ENCODE results near the gene TMEM270.
"Not testable (repeated sequence)": the region's sequence is repeated elsewhere in the genome, so short reads cannot be mapped to it uniquely, and the experiment has no call there.

Gene TMEM270, protein sequence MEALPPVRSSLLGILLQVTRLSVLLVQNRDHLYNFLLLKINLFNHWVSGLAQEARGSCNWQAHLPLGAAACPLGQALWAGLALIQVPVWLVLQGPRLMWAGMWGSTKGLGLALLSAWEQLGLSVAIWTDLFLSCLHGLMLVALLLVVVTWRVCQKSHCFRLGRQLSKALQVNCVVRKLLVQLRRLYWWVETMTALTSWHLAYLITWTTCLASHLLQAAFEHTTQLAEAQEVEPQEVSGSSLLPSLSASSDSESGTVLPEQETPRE

GRCh38 chr7:73860859-73861258 is at the start of gene TMEM270:
TMEM270 (plus strand) TSS chr7:73861159; CDS start chr7:73861195, 36 bp downstream.
- H3K27ac Mint-ChIP-seq = no peak within 1 kb of the TSS
- DNase-seq (ENCODE audit: low spot score in 2 of 2) = no peak
- H3K9me3 Mint-ChIP-seq = no peaks in the 10 kb centered on the region
- no peak within 1 kb of the TSS for H3K4me3 Mint-ChIP-seq
- H3K27me3 Mint-ChIP-seq = peaks cover 7% of the 10 kb centered on the region
- no peak for ATAC-seq (ENCODE audit: low read depth)
- no peaks in the 10 kb centered on the region for H3K4me1 Mint-ChIP-seq
- no peaks in the 10 kb centered on the region for H3K36me3 Mint-ChIP-seq

DNA sequence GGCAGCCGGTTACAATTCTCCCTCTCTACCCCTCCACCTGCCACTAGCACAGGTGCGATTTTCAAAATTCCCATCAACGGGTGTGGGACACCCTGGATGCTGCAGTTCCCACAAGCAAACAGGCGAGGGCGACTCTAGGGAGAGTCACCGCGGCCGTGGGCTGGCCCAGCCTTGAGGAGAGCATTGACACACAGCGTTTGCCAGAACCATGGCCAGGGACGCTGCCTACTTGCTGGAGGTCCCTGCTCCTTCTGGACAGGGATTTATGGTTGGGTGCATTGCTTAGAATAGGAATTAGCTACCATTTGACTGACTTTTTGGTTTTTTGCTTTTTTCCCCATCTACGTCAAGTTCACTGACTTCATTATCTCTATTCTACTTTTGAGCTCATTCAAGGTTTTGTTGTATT is 49.2 kb upstream of the TMEM270 start:
- H3K9me3 Mint-ChIP-seq = peaks cover 5% of the 10 kb centered on the region
- H3K4me1 Mint-ChIP-seq = no peaks in the 10 kb centered on the region
- peaks cover 11% of the 10 kb centered on the region for H3K27me3 Mint-ChIP-seq
- H3K36me3 Mint-ChIP-seq = no peaks in the 10 kb centered on the region
- ATAC-seq (ENCODE audit: low read depth) (peak; percentile 60), DNase-seq (ENCODE audit: low spot score in 2 of 2) (no peak)
- H3K27ac Mint-ChIP-seq = no peak overlapping the region
- H3K4me3 Mint-ChIP-seq = no peak overlapping the region

DNA sequence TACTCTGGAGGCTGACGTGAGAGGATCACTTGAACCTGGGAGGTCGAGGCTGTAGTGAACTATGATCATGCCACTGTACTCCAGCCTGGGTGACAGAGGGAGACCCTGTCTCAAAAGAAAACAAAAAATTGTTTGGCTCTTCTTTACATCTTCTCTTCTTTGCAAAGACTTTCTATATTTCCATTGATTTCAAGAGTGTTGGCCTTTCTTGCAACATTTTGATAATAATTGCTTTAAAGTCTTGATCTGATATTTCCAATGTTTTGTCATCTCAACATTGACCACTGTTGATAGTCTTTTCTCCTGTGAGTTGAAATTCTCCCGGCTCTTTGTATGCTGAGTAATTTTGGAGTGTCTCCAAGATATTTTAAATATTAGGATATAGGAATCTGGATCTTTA is 48.0 kb upstream of the TMEM270 start:
- H3K9me3 Mint-ChIP-seq = peaks cover 6% of the 10 kb centered on the region
- no peak overlapping the region for H3K27ac Mint-ChIP-seq
- H3K4me1 Mint-ChIP-seq = no peaks in the 10 kb centered on the region

GRCh38 chr7:73815436-73815835 is 45.5 kb upstream of the TMEM270 start:
- H3K9me3 Mint-ChIP-seq = peaks cover 7% of the 10 kb centered on the region
- peaks cover 19% of the 10 kb centered on the region for H3K27me3 Mint-ChIP-seq
- no peak for ATAC-seq (ENCODE audit: low read depth)
- no peaks in the 10 kb centered on the region for H3K4me1 Mint-ChIP-seq
- no peaks in the 10 kb centered on the region for H3K36me3 Mint-ChIP-seq
- no peak for DNase-seq (ENCODE audit: low spot score in 2 of 2)
- H3K4me3 Mint-ChIP-seq = no peak overlapping the region
- H3K27ac Mint-ChIP-seq = no peak overlapping the region

More for the DNA sequence above, 48.0 kb upstream of the TMEM270 start:
- Mint-ChIP-seq H3K36me3 (no peaks in the 10 kb centered on the region), H3K4me3 (no peak overlapping the region), H3K27me3 (peaks cover 12% of the 10 kb centered on the region)
- ATAC-seq (ENCODE audit: low read depth) (no peak), DNase-seq (ENCODE audit: low spot score in 2 of 2) (no peak)

GRCh38 chr7:73817121-73817520 is 43.8 kb upstream of the TMEM270 start:
- no peak for ATAC-seq (ENCODE audit: low read depth)
- H3K9me3 Mint-ChIP-seq = peaks cover 7% of the 10 kb centered on the region

DNA sequence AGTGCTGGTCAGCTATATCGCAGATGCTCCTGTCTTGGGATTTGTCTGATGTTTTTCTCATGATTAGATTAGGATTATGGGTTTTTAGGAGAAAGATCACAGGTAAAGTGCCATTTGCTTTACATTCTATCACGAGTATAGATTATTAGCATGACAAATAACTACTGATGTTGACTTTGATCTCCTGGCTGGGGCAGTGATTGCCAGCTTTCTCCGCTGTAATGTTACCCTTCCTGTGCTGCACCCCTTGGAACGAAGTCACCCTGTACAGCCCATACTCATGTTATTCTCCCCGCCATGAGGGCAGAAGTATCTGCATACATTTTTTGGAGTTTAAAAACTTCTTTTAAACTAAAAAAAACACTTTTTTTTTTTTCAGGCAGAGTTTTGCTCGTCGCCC is 40.9 kb upstream of the TMEM270 start:
- ATAC-seq (ENCODE audit: low read depth) (no peak), DNase-seq (ENCODE audit: low spot score in 2 of 2) (no peak)
- Mint-ChIP-seq H3K4me1 (no peaks in the 10 kb centered on the region), H3K27ac (no peak overlapping the region), H3K27me3 (peaks cover 21% of the 10 kb centered on the region), H3K36me3 (no peaks in the 10 kb centered on the region), H3K9me3 (peaks cover 1% of the 10 kb centered on the region), H3K4me3 (no peak overlapping the region)

More at GRCh38 chr7:73817121-73817520, 43.8 kb upstream of the TMEM270 start:
- Mint-ChIP-seq H3K27ac (no peak overlapping the region), H3K36me3 (no peaks in the 10 kb centered on the region), H3K27me3 (peaks cover 20% of the 10 kb centered on the region), H3K4me1 (no peaks in the 10 kb centered on the region), H3K4me3 (no peak overlapping the region)
- no peak for DNase-seq (ENCODE audit: low spot score in 2 of 2)

DNA sequence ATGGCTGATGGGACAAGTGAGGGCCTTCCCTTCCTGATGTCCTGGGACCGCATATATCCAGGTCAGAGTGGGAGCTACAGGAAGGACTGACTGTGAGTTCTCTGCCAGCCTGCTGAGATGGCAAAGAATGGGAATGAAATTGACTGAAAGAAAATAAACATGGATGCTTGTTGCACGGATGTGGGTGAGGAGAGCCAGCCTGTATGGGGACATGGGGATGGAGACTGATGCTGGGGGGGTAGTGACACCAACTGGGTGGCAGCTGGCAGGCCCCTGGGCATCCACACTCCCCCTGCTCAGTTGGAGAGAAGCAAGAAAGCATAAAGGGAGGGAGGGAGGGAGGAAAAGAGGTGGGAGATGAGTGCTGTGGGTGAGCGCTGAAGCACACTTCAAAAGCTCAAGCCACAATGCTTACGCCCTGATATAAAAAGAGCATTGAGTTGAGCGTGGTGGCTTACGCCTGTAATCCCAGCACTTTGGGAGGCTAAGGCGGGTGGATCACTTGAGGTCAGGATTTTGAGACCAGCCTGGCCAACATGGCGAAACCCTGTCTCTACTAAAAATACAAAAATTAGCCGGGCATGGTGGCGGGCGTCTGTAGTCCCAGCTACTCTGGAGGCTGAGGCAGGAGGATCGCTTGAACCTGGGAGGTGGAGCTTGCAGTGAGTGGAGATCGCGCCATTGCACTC is 39.2 kb upstream of the TMEM270 start:
- ATAC-seq (ENCODE audit: low read depth); H3K27ac Mint-ChIP-seq; H3K4me3 Mint-ChIP-seq; H3K4me1 Mint-ChIP-seq; H3K36me3 Mint-ChIP-seq; DNase-seq (ENCODE audit: low spot score in 2 of 2); H3K9me3 Mint-ChIP-seq: not testable (repeated sequence)
- peaks cover 18% of the 10 kb centered on the region for H3K27me3 Mint-ChIP-seq

DNA sequence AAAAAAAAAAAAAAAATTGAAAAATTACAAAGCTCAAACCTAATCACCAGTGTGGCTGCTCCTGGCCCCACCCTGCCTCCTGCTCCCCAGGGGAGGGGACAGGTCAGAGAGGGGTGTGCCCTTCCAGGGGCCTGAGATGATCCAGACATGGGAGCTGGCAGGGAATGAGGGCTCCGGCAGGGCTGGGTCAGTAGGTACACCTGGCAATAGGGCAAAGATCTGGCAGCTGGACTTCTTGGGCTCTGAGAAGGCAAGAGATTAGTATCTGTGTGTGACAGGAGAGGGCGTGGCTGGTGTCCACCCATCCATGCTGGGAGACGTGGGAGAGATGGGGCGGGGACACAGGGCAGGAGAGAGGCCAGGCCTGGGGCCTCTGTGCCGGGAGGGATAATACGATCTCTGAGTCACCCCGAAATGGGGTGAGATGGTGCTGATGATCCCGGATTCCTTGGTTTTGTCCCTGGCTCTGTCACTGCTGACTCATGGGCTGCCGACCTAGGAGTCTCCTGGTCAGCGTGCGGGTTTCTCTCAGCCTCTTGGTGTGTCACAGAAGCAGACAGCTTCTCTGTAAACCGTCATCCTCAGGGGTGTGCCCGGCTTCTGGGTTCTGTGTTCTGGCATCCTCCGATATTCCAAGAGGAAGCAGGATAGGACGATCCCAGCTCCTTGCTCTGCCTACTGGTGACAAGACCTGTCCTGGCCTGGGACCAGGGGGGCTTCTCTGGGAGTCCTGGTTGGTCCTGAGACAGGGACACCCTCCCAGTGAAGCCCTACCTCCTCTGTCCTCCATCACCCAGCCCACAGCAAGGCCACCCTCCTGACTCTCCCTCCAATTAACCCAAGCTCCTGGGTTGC is 38.4 kb upstream of the TMEM270 start:
- Mint-ChIP-seq H3K9me3 (peaks cover 1% of the 10 kb centered on the region), H3K27ac (no peak overlapping the region), H3K4me1 (peaks cover 13% of the 10 kb centered on the region), H3K27me3 (peaks cover 18% of the 10 kb centered on the region), H3K4me3 (no peak overlapping the region), H3K36me3 (no peaks in the 10 kb centered on the region)
- ATAC-seq (ENCODE audit: low read depth) (no peak), DNase-seq (ENCODE audit: low spot score in 2 of 2) (no peak)

GRCh38 chr7:73823257-73823656 is 37.7 kb upstream of the TMEM270 start:
- no peak overlapping the region for H3K4me3 Mint-ChIP-seq
- H3K27ac Mint-ChIP-seq = no peak overlapping the region
- H3K4me1 Mint-ChIP-seq = peaks cover 19% of the 10 kb centered on the region
- H3K9me3 Mint-ChIP-seq = no peaks in the 10 kb centered on the region
- ATAC-seq (ENCODE audit: low read depth) (no peak), DNase-seq (ENCODE audit: low spot score in 2 of 2) (no peak)
- H3K27me3 Mint-ChIP-seq = peaks cover 14% of the 10 kb centered on the region
- H3K36me3 Mint-ChIP-seq = no peaks in the 10 kb centered on the region

DNA sequence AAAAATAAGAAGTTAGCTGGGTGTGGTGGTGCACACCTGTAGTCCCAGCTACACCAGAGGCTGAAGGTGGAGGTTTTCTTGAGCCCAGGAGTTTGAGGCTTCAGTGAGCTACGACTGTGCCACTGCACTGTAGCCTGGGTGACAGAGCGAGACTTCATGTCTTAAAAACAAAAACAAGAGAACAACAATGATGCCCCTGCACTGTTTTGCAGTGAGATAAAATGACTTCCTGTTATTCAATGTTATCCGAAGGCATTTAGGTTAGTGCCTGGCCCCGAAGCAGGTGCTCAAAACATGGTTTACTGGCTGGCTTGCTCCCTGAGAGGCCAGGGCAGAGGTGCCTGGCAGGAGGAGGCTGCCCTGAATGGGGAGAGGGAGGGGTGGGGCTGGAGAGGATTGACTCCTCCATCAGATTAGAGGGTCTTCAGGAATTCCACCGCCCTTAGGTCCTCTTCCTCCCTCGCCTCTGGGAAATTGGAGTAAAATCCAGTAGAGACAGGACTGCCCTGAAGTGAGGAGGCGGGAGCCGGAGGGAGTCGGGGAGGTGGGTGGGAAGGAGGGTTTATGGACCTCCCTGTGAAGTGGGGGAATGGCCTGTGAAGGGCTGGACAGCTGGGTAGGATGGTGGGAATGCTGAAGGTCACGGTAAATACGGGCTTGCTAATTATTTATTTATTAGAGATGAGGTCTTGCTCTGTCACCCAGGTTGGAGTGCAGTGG is 36.9 kb upstream of the TMEM270 start:
- Mint-ChIP-seq H3K9me3 (no peaks in the 10 kb centered on the region), H3K36me3 (no peaks in the 10 kb centered on the region), H3K4me3 (no peak overlapping the region), H3K27me3 (peaks cover 16% of the 10 kb centered on the region), H3K27ac (no peak overlapping the region), H3K4me1 (peaks cover 22% of the 10 kb centered on the region)
- no peak for ATAC-seq (ENCODE audit: low read depth)
- DNase-seq (ENCODE audit: low spot score in 2 of 2) = no peak

- H3K4me3 Mint-ChIP-seq = no peak overlapping the region
- no peaks in the 10 kb centered on the region for H3K36me3 Mint-ChIP-seq
- no peak overlapping the region for H3K27ac Mint-ChIP-seq
- H3K27me3 Mint-ChIP-seq = peaks cover 13% of the 10 kb centered on the region
- DNase-seq (ENCODE audit: low spot score in 2 of 2) = no peak
- peaks cover 24% of the 10 kb centered on the region for H3K4me1 Mint-ChIP-seq
- H3K9me3 Mint-ChIP-seq = no peaks in the 10 kb centered on the region
- ATAC-seq (ENCODE audit: low read depth) = no peak
These were observed 36.0 kb upstream of the TMEM270 start for GRCh38 chr7:73824986-73825385.

- Mint-ChIP-seq H3K4me1 (peaks cover 24% of the 10 kb centered on the region), H3K27me3 (peaks cover 7% of the 10 kb centered on the region), H3K36me3 (no peaks in the 10 kb centered on the region), H3K27ac (no peak overlapping the region), H3K4me3 (no peak overlapping the region), H3K9me3 (no peaks in the 10 kb centered on the region)
- ATAC-seq (ENCODE audit: low read depth) (no peak), DNase-seq (ENCODE audit: low spot score in 2 of 2) (no peak)
These were observed 33.3 kb upstream of the TMEM270 start for GRCh38 chr7:73827567-73828106.

GRCh38 chr7:73828107-73828803 is 32.7 kb upstream of the TMEM270 start:
- ATAC-seq (ENCODE audit: low read depth) = peak; percentile 60
- peaks cover 24% of the 10 kb centered on the region for H3K4me1 Mint-ChIP-seq
- H3K9me3 Mint-ChIP-seq = no peaks in the 10 kb centered on the region
- no peak for DNase-seq (ENCODE audit: low spot score in 2 of 2)
- H3K27ac Mint-ChIP-seq = no peak overlapping the region
- peaks cover 4% of the 10 kb centered on the region for H3K27me3 Mint-ChIP-seq
- H3K4me3 Mint-ChIP-seq = no peak overlapping the region
- no peaks in the 10 kb centered on the region for H3K36me3 Mint-ChIP-seq
